WTC11 (cell line): ENCODE data around the gene TUBB2B. TPM values are rescaled to one million over a fixed set of nuclear protein-coding genes. Genes with fewer than 3 reads are reported as not detected.

Experiments used
- ATAC-seq: fragments of 200-7000 bp; cut with Tn5 transposase; 2 replicates; pipeline ENCODE4 v1.10.0; 2021; ENCODE audit warnings: mild to moderate bottlenecking, moderate library complexity
- CTCF ChIA-PET: fragments of 300-600 bp; sonication (Branson Sonifier 250); formaldehyde crosslinking; loops from one replicate; lab custom pipeline; 2021; ENCODE audit warnings: antibody characterized with exemption; lab: Charles Lee
- POLR2A ChIA-PET: fragments of 350-600 bp; sonication (Branson Sonifier 250); formaldehyde crosslinking; loops from one replicate; lab custom pipeline; 2021; ENCODE audit warnings: antibody characterized with exemption; lab: Charles Lee
- DNase-seq: peaks from one replicate; pipeline ENCODE4 v3.0.0; 2021; ENCODE audit warnings: low spot score
- H3K27ac Mint-ChIP-seq: 2 replicates; pipeline ENCODE4 v1.8.0; 2021; ENCODE audit warnings: mixed read lengths
- H3K27me3 Mint-ChIP-seq: 2 replicates; pipeline ENCODE4 v1.8.0; 2021; ENCODE audit warnings: low read depth, mild to moderate bottlenecking, moderate library complexity, mixed read lengths
- H3K36me3 Mint-ChIP-seq: 2 replicates; pipeline ENCODE4 v1.8.0; 2021; ENCODE audit warnings: mixed read lengths
- H3K4me1 Mint-ChIP-seq: 2 replicates; pipeline ENCODE4 v1.8.0; 2022; ENCODE audit warnings: mixed read lengths
- H3K4me3 Mint-ChIP-seq: 2 replicates; pipeline ENCODE4 v1.8.0; 2021; ENCODE audit warnings: mild to moderate bottlenecking, moderate library complexity, mixed read lengths
- H3K9me3 Mint-ChIP-seq: 2 replicates; pipeline ENCODE4 v1.8.0; 2021; ENCODE audit warnings: mixed read lengths
- ATF6 ChIP-seq: sonication (generic); formaldehyde crosslinking; IDR thresholded peaks from 2 replicates; pipeline ENCODE4 v1.8.1; 2023; ENCODE audit warnings: mild to moderate bottlenecking, missing genetic modification reagents
- IRF2 ChIP-seq: sonication (generic); formaldehyde crosslinking; IDR thresholded peaks from 2 replicates; pipeline ENCODE4 v1.8.0; 2022; ENCODE audit warnings: low read depth, missing genetic modification reagents, borderline replicate concordance
- KAT7 ChIP-seq: sonication (generic); formaldehyde crosslinking; IDR thresholded peaks from 2 replicates; pipeline ENCODE4 v1.8.1; 2023; ENCODE audit warnings: missing genetic modification reagents, mild to moderate bottlenecking, borderline replicate concordance
- NR1H2 ChIP-seq: sonication (generic); formaldehyde crosslinking; IDR thresholded peaks from 2 replicates; pipeline ENCODE4 v1.9.0; 2021; ENCODE audit warnings: mild to moderate bottlenecking, moderate library complexity, missing genetic modification reagents
- SOX15 ChIP-seq: fragments of 250-450 bp; sonication (Bioruptor Pico); IDR thresholded peaks from 2 replicates; pipeline ENCODE4 v1.9.0; 2021; ENCODE audit warnings: mild to moderate bottlenecking
- ZBTB43 ChIP-seq: sonication (generic); formaldehyde crosslinking; IDR thresholded peaks from 2 replicates; pipeline ENCODE4 v1.8.1; 2023; ENCODE audit warnings: mild to moderate bottlenecking, missing genetic modification reagents
- ZMAT4 ChIP-seq: fragments of 250-450 bp; sonication (Bioruptor Pico); IDR thresholded peaks from 2 replicates; pipeline ENCODE4 v1.9.0; 2021; ENCODE audit warnings: mild to moderate bottlenecking
- ZNF263 ChIP-seq: sonication (generic); formaldehyde crosslinking; IDR thresholded peaks from 2 replicates; pipeline ENCODE4 v1.8.1; 2022; ENCODE audit warnings: low read depth, mild to moderate bottlenecking, moderate library complexity, missing genetic modification reagents
- ZNF317 ChIP-seq: sonication (generic); formaldehyde crosslinking; IDR thresholded peaks from 2 replicates; pipeline ENCODE4 v1.8.1; 2023; ENCODE audit warnings: low read depth, mild to moderate bottlenecking, moderate library complexity, missing genetic modification reagents, borderline replicate concordance
- ZNF423 ChIP-seq: fragments of 250-450 bp; sonication (Bioruptor Pico); IDR thresholded peaks from 2 replicates; pipeline ENCODE4 v2.1.2; 2022; ENCODE audit warnings: mild to moderate bottlenecking, moderate library complexity
- ZNF512 ChIP-seq: sonication (generic); formaldehyde crosslinking; IDR thresholded peaks from 2 replicates; pipeline ENCODE4 v1.8.1; 2022; ENCODE audit warnings: missing genetic modification reagents, borderline replicate concordance
- total RNA-seq: library from RNA; stranded (reverse); gene quantifications from 3 replicates; pipeline ENCODE4 v1.2.3, GENCODE V29; 2021
- TF ChIP-seq, protein P1 (sequence below): sonication (generic); formaldehyde crosslinking; IDR thresholded peaks from 2 replicates; pipeline ENCODE4 v1.8.0; 2022; ENCODE audit warnings: mild to moderate bottlenecking, missing genetic modification reagents
- TF ChIP-seq, protein P2 (sequence below): sonication (generic); formaldehyde crosslinking; IDR thresholded peaks from 2 replicates; pipeline ENCODE4 v1.8.1; 2022; ENCODE audit warnings: mild to moderate bottlenecking, moderate library complexity, missing genetic modification reagents
- TF ChIP-seq, protein P3 (sequence below): sonication (generic); formaldehyde crosslinking; IDR thresholded peaks from 2 replicates; pipeline ENCODE4 v1.8.1; 2023; ENCODE audit warnings: mild to moderate bottlenecking, missing genetic modification reagents, moderate library complexity
- TF ChIP-seq, protein P4 (sequence below): sonication (generic); formaldehyde crosslinking; conservative IDR thresholded peaks from 2 replicates; pipeline ENCODE4 v1.8.1; 2022; ENCODE audit warnings: mild to moderate bottlenecking, missing genetic modification reagents
- TF ChIP-seq, protein P5 (sequence below): fragments of 250-450 bp; sonication (Bioruptor Pico); IDR thresholded peaks from 2 replicates; pipeline ENCODE4 v1.8.0; 2021; ENCODE audit warnings: mild to moderate bottlenecking
- TF ChIP-seq, protein P6 (sequence below): sonication (generic); formaldehyde crosslinking; IDR thresholded peaks from 2 replicates; pipeline ENCODE4 v1.8.1; 2022; ENCODE audit warnings: low read depth, missing genetic modification reagents, borderline replicate concordance

The TUBB2B gene
- total RNA-seq, 1 experiment from 2014 or later, result 591 TPM

- Mint-ChIP-seq H3K4me3 (peak overlapping the region; percentile 89), H3K4me1 (peaks cover 50% of the 10 kb centered on the region), H3K27ac (no peak overlapping the region), H3K9me3 (no peaks in the 10 kb centered on the region), H3K27me3 (peaks cover 23% of the 10 kb centered on the region), H3K36me3 (peaks cover 10% of the 10 kb centered on the region)
- ATAC-seq (no peak), DNase-seq (no peak)
- POLR2A ChIA-PET, result interaction anchor here (0.9 to 3.1 kb wide), 4 partner anchors 22 to 72 kb away, joined by 4 to 24 read pairs (median 5); partner anchors contain the start of genes PSMG4 and TUBB2A
- CTCF ChIA-PET, result interaction anchor here (0.6 to 5.2 kb wide), 14 partner anchors 9 to 134 kb away, joined by 3 to 65 read pairs (median 6); partner anchors contain the start of genes PSMG4 and TUBB2A
- TF ChIP-seq ZNF317 (CRISPR knock-in tag), result no peak
- TF ChIP-seq NR1H2 (CRISPR knock-in tag), result no peak
- no peak for TF ChIP-seq ZBTB43 (CRISPR knock-in tag)
- TF ChIP-seq, protein P1, sequence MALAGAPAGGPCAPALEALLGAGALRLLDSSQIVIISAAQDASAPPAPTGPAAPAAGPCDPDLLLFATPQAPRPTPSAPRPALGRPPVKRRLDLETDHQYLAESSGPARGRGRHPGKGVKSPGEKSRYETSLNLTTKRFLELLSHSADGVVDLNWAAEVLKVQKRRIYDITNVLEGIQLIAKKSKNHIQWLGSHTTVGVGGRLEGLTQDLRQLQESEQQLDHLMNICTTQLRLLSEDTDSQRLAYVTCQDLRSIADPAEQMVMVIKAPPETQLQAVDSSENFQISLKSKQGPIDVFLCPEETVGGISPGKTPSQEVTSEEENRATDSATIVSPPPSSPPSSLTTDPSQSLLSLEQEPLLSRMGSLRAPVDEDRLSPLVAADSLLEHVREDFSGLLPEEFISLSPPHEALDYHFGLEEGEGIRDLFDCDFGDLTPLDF (CRISPR knock-in tag), result no peak
- TF ChIP-seq, protein P2, sequence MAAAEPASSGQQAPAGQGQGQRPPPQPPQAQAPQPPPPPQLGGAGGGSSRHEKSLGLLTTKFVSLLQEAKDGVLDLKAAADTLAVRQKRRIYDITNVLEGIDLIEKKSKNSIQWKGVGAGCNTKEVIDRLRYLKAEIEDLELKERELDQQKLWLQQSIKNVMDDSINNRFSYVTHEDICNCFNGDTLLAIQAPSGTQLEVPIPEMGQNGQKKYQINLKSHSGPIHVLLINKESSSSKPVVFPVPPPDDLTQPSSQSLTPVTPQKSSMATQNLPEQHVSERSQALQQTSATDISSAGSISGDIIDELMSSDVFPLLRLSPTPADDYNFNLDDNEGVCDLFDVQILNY (CRISPR knock-in tag), result no peak
- no peak for TF ChIP-seq ZNF512 (CRISPR knock-in tag)
- TF ChIP-seq, protein P3, sequence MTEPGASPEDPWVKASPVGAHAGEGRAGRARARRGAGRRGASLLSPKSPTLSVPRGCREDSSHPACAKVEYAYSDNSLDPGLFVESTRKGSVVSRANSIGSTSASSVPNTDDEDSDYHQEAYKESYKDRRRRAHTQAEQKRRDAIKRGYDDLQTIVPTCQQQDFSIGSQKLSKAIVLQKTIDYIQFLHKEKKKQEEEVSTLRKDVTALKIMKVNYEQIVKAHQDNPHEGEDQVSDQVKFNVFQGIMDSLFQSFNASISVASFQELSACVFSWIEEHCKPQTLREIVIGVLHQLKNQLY (CRISPR knock-in tag), result no peak
- TF ChIP-seq ZNF423, result no peak
- TF ChIP-seq ZNF263 (CRISPR knock-in tag), result no peak
- TF ChIP-seq, protein P4, sequence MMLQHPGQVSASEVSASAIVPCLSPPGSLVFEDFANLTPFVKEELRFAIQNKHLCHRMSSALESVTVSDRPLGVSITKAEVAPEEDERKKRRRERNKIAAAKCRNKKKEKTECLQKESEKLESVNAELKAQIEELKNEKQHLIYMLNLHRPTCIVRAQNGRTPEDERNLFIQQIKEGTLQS (CRISPR knock-in tag), result no peak
- no peak for TF ChIP-seq SOX15 (CRISPR knock-in tag)
- TF ChIP-seq, protein P5, sequence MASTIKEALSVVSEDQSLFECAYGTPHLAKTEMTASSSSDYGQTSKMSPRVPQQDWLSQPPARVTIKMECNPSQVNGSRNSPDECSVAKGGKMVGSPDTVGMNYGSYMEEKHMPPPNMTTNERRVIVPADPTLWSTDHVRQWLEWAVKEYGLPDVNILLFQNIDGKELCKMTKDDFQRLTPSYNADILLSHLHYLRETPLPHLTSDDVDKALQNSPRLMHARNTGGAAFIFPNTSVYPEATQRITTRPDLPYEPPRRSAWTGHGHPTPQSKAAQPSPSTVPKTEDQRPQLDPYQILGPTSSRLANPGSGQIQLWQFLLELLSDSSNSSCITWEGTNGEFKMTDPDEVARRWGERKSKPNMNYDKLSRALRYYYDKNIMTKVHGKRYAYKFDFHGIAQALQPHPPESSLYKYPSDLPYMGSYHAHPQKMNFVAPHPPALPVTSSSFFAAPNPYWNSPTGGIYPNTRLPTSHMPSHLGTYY, result no peak
- TF ChIP-seq ZMAT4 (CRISPR knock-in tag), result no peak
- no peak for TF ChIP-seq ATF6 (CRISPR knock-in tag)
- TF ChIP-seq, protein P6, sequence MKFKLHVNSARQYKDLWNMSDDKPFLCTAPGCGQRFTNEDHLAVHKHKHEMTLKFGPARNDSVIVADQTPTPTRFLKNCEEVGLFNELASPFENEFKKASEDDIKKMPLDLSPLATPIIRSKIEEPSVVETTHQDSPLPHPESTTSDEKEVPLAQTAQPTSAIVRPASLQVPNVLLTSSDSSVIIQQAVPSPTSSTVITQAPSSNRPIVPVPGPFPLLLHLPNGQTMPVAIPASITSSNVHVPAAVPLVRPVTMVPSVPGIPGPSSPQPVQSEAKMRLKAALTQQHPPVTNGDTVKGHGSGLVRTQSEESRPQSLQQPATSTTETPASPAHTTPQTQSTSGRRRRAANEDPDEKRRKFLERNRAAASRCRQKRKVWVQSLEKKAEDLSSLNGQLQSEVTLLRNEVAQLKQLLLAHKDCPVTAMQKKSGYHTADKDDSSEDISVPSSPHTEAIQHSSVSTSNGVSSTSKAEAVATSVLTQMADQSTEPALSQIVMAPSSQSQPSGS, result no peak
- TF ChIP-seq IRF2 (CRISPR knock-in tag), result no peak
- no peak for TF ChIP-seq KAT7
These were observed 2.9 kb upstream of the TUBB2B start for GRCh38 chr6:3230256-3230882.
